CD4-positive, alpha-beta memory T cell (primary cell): ENCODE data around the gene FERMT2. TPM values are rescaled to one million over a fixed set of nuclear protein-coding genes. Genes with fewer than 3 reads are reported as not detected.
A peak's percentile ranks its signal among the peaks of the same experiment; 100 is the strongest.

Experiments
- CTCF ChIA-PET: fragments of 350-600 bp; sonication (Branson Sonifier 250); formaldehyde crosslinking; loops from one replicate; lab custom pipeline; 2021; ENCODE audit warnings: inconsistent platforms; ENCODE audit not compliant: partially characterized antibody; lab: Charles Lee
- POLR2A ChIA-PET: fragments of 350-600 bp; sonication (Branson Sonifier 250); formaldehyde crosslinking; loops from one replicate; lab custom pipeline; 2021; ENCODE audit not compliant: partially characterized antibody; lab: Charles Lee
- DNase-seq, 5 donors: peaks; one replicate each; pipeline versions ENCODE4 v3.0.0 to v3.0.0-alpha.2; 2020 to 2022; ENCODE audit warnings: mixed read lengths in 1 of 5
- H3K27ac ChIP-seq: one replicate; pipeline ENCODE4 v1.7.0; 2013; ENCODE audit warnings: low read depth, low read length
- H3K27me3 ChIP-seq: 2 replicates; pipeline ENCODE4 v1.7.0; 2013; ENCODE audit warnings: mild to moderate bottlenecking, low read length, moderate library complexity; ENCODE audit not compliant: insufficient read depth
- H3K36me3 ChIP-seq: 2 replicates; pipeline ENCODE4 v1.7.0; 2013; ENCODE audit warnings: mild to moderate bottlenecking, low read length, moderate library complexity; ENCODE audit not compliant: insufficient read depth
- H3K4me1 ChIP-seq: 2 replicates; pipeline ENCODE4 v1.7.0; 2013; ENCODE audit warnings: mild to moderate bottlenecking, low read length, moderate library complexity; ENCODE audit not compliant: insufficient read depth
- H3K4me3 ChIP-seq, 2 donors: one replicate each; pipeline ENCODE4 v1.7.0; 2013; ENCODE audit warnings: low read length in 2 of 2, mild to moderate bottlenecking in 1 of 2
- H3K9me3 ChIP-seq, 2 donors: one replicate each; pipeline ENCODE4 v1.7.0; 2013; ENCODE audit warnings: low read length in 2 of 2, control low read depth in 1 of 2; ENCODE audit not compliant: control insufficient read depth in 1 of 2
- H3K27ac Mint-ChIP-seq, 7 donors: one replicate each; pipeline ENCODE4 v1.8.0; 2020 to 2021; ENCODE audit warnings: mixed read lengths in 7 of 7, mild to moderate bottlenecking in 6 of 7, inconsistent platforms in 3 of 7, moderate library complexity in 3 of 7
- H3K27me3 Mint-ChIP-seq, 2 donors: one replicate each; pipeline ENCODE4 v1.8.0; 2020 to 2021; ENCODE audit warnings: mixed read lengths in 2 of 2
- H3K36me3 Mint-ChIP-seq, 2 donors: one replicate each; pipeline ENCODE4 v1.8.0; 2020 to 2021; ENCODE audit warnings: mixed read lengths in 2 of 2, inconsistent platforms in 1 of 2, mild to moderate bottlenecking in 1 of 2
- H3K4me1 Mint-ChIP-seq, 4 donors: one replicate each; pipeline ENCODE4 v1.8.0; 2020 to 2021; ENCODE audit warnings: mixed read lengths in 4 of 4, mild to moderate bottlenecking in 1 of 4
- H3K4me3 Mint-ChIP-seq, 8 donors: one replicate each; pipeline ENCODE4 v1.8.0; 2020 to 2021; ENCODE audit warnings: mixed read lengths in 8 of 8, mild to moderate bottlenecking in 7 of 8, moderate library complexity in 6 of 8, inconsistent platforms in 3 of 8
- H3K9me3 Mint-ChIP-seq, 8 donors: one replicate each; pipeline ENCODE4 v1.8.0; 2020 to 2021; ENCODE audit warnings: mixed read lengths in 8 of 8, mild to moderate bottlenecking in 5 of 8, inconsistent platforms in 3 of 8, moderate library complexity in 1 of 8
- intact Hi-C: fragments of 100-400 bp; cut with micrococcal nuclease; formaldehyde crosslinking; loops from one replicate; pipeline ENCODE4 v1.15.1; 2023
- polyA plus RNA-seq, 2 donors: library from polyadenylated mRNA; unstranded; fragments of 300-500 nt; fragmentation: Illumina TruSeq; gene quantifications; one replicate each; pipeline ENCODE4 v1.2.3, GENCODE V29; 2021
- total RNA-seq, 2 experiments: library from RNA; stranded (reverse); gene quantifications; one replicate each; pipeline ENCODE4 v1.2.3, GENCODE V29; 2021

The FERMT2 gene
- total and polyA plus RNA-seq, 4 experiments from 2014 or later, result 0.75 to 0.79 TPM; not detected in 2

GRCh38 chr14:52846591-52846990 is 104.3 kb downstream of the FERMT2 start:
- peaks cover 0 to 5% (median 0%) of the 10 kb centered on the region in 4 donors for H3K4me1 Mint-ChIP-seq
- ChIA-PET CTCF (interaction anchor here (0.7 to 1.2 kb wide), 3 partner anchors 12 to 225 kb away, joined by 3 read pairs; no protein-coding TSS in a partner anchor), POLR2A (no interaction called here)
- H3K9me3 Mint-ChIP-seq, result peaks cover 0 to 2% (median 0%) of the 10 kb centered on the region in 8 donors
- no peaks in the 10 kb centered on the region for H3K27me3 Mint-ChIP-seq
- peak overlapping the region in 1 of 7 donors; percentile 36 for H3K27ac Mint-ChIP-seq
- H3K4me1 ChIP-seq, result no peaks in the 10 kb centered on the region
- H3K27me3 ChIP-seq, result no peaks in the 10 kb centered on the region
- intact Hi-C loops, result no loop called here
- DNase-seq, result no peak
- no peaks in the 10 kb centered on the region for H3K36me3 Mint-ChIP-seq
- H3K9me3 ChIP-seq, result no peaks in the 10 kb centered on the region
- no peak overlapping the region for H3K4me3 Mint-ChIP-seq
- H3K36me3 ChIP-seq, result no peaks in the 10 kb centered on the region
- H3K4me3 ChIP-seq, result no peak overlapping the region
- H3K27ac ChIP-seq, result no peak overlapping the region

- Histone ChIP-seq H3K27me3 (no peaks in the 10 kb centered on the region), H3K4me1 (no peaks in the 10 kb centered on the region), H3K9me3 (no peaks in the 10 kb centered on the region), H3K4me3 (no peak overlapping the region), H3K36me3 (no peaks in the 10 kb centered on the region), H3K27ac (no peak overlapping the region)
- H3K36me3 Mint-ChIP-seq, result no peaks in the 10 kb centered on the region
- H3K27ac Mint-ChIP-seq, result peak overlapping the region in 1 of 7 donors; percentile 78
- peak overlapping the region in 1 of 8 donors; percentile 42 for H3K4me3 Mint-ChIP-seq
- intact Hi-C loops, result no loop called here
- peaks cover 0 to 2% (median 0%) of the 10 kb centered on the region in 8 donors for H3K9me3 Mint-ChIP-seq
- CTCF ChIA-PET, result interaction anchor here (1.3 kb wide), 1 partner anchor 116 kb away, joined by 4 read pairs; no protein-coding TSS in a partner anchor
- no peak for DNase-seq
- POLR2A ChIA-PET, result no interaction called here
- peaks cover 0 to 5% (median 0%) of the 10 kb centered on the region in 4 donors for H3K4me1 Mint-ChIP-seq
- no peaks in the 10 kb centered on the region for H3K27me3 Mint-ChIP-seq
These were observed 105.8 kb downstream of the FERMT2 start for GRCh38 chr14:52845081-52845480.

GRCh38 chr14:52844262-52845060 is 106.4 kb downstream of the FERMT2 start:
- Mint-ChIP-seq H3K27ac (no peak overlapping the region), H3K9me3 (peaks cover 0 to 2% (median 0%) of the 10 kb centered on the region in 8 donors), H3K4me1 (peaks cover 0 to 5% (median 0%) of the 10 kb centered on the region in 4 donors), H3K27me3 (no peaks in the 10 kb centered on the region), H3K36me3 (no peaks in the 10 kb centered on the region), H3K4me3 (no peak overlapping the region)
- intact Hi-C loops, result no loop called here
- no peak for DNase-seq
- Histone ChIP-seq H3K9me3 (no peaks in the 10 kb centered on the region), H3K27ac (no peak overlapping the region), H3K27me3 (no peaks in the 10 kb centered on the region), H3K4me3 (no peak overlapping the region), H3K4me1 (no peaks in the 10 kb centered on the region), H3K36me3 (no peaks in the 10 kb centered on the region)
- ChIA-PET CTCF (interaction anchor here (1.3 kb wide), 1 partner anchor 116 kb away, joined by 4 read pairs; no protein-coding TSS in a partner anchor), POLR2A (no interaction called here)

GRCh38 chr14:52840877-52841276 is 110.0 kb downstream of the FERMT2 start:
- ChIA-PET POLR2A (no interaction called here), CTCF (no interaction called here)
- no peaks in the 10 kb centered on the region for H3K27me3 Mint-ChIP-seq
- H3K4me1 Mint-ChIP-seq, result peaks cover 0 to 1% (median 0%) of the 10 kb centered on the region in 4 donors
- Histone ChIP-seq H3K27ac (no peak overlapping the region), H3K4me1 (no peaks in the 10 kb centered on the region), H3K27me3 (no peaks in the 10 kb centered on the region), H3K36me3 (no peaks in the 10 kb centered on the region), H3K9me3 (no peaks in the 10 kb centered on the region), H3K4me3 (no peak overlapping the region)
- intact Hi-C loops, result no loop called here
- H3K36me3 Mint-ChIP-seq, result no peaks in the 10 kb centered on the region
- no peaks in the 10 kb centered on the region for H3K9me3 Mint-ChIP-seq
- no peak overlapping the region for H3K27ac Mint-ChIP-seq
- DNase-seq, result no peak
- H3K4me3 Mint-ChIP-seq, result no peak overlapping the region

- Histone ChIP-seq H3K27ac (no peak overlapping the region), H3K36me3 (no peaks in the 10 kb centered on the region), H3K27me3 (no peaks in the 10 kb centered on the region), H3K4me1 (no peaks in the 10 kb centered on the region), H3K9me3 (no peaks in the 10 kb centered on the region), H3K4me3 (no peak overlapping the region)
- Mint-ChIP-seq H3K4me1 (peaks cover 0 to 1% (median 0%) of the 10 kb centered on the region in 4 donors), H3K27me3 (no peaks in the 10 kb centered on the region), H3K27ac (no peak overlapping the region), H3K4me3 (no peak overlapping the region), H3K9me3 (no peaks in the 10 kb centered on the region), H3K36me3 (no peaks in the 10 kb centered on the region)
- no peak for DNase-seq
- CTCF ChIA-PET, result no interaction called here
- POLR2A ChIA-PET, result no interaction called here
- intact Hi-C loops, result no loop called here
These were observed 113.4 kb downstream of the FERMT2 start for GRCh38 chr14:52837451-52837850.

- DNase-seq, result no peak
- intact Hi-C loops, result no loop called here
- H3K4me1 Mint-ChIP-seq, result peaks cover 0 to 1% (median 0%) of the 10 kb centered on the region in 4 donors
- H3K27ac ChIP-seq, result no peak overlapping the region
- CTCF ChIA-PET, result no interaction called here
- H3K36me3 Mint-ChIP-seq, result no peaks in the 10 kb centered on the region
- H3K27ac Mint-ChIP-seq, result no peak overlapping the region
- no peaks in the 10 kb centered on the region for H3K9me3 Mint-ChIP-seq
- H3K4me3 Mint-ChIP-seq, result no peak overlapping the region
- no peaks in the 10 kb centered on the region for H3K27me3 Mint-ChIP-seq
- no peaks in the 10 kb centered on the region for H3K27me3 ChIP-seq
- H3K36me3 ChIP-seq, result no peaks in the 10 kb centered on the region
- H3K9me3 ChIP-seq, result no peaks in the 10 kb centered on the region
- no peaks in the 10 kb centered on the region for H3K4me1 ChIP-seq
- no peak overlapping the region for H3K4me3 ChIP-seq
- POLR2A ChIA-PET, result no interaction called here
These were observed 114.8 kb downstream of the FERMT2 start for GRCh38 chr14:52836063-52836462.

GRCh38 chr14:52835122-52835903 is 115.5 kb downstream of the FERMT2 start:
- Mint-ChIP-seq H3K4me3 (no peak overlapping the region), H3K36me3 (no peaks in the 10 kb centered on the region), H3K9me3 (no peaks in the 10 kb centered on the region), H3K27me3 (no peaks in the 10 kb centered on the region), H3K27ac (no peak overlapping the region), H3K4me1 (peaks cover 0 to 1% (median 0%) of the 10 kb centered on the region in 4 donors)
- Histone ChIP-seq H3K4me1 (no peaks in the 10 kb centered on the region), H3K9me3 (no peaks in the 10 kb centered on the region), H3K4me3 (no peak overlapping the region), H3K27me3 (no peaks in the 10 kb centered on the region), H3K36me3 (no peaks in the 10 kb centered on the region), H3K27ac (no peak overlapping the region)
- ChIA-PET CTCF (interaction anchor here (1.2 to 1.3 kb wide), 2 partner anchors 126 to 129 kb away, joined by 3 to 4 read pairs; no protein-coding TSS in a partner anchor), POLR2A (no interaction called here)
- intact Hi-C loops, result no loop called here
- DNase-seq, result no peak
